Activated naive CD4-positive, alpha-beta T cell treated with anti-CD3 and anti-CD28 coated beads, Interleukin-2, amount 50 U/mL, for 72 hours (primary cell): ENCODE measurements around the gene NLK. TPM values are rescaled to one million over a fixed set of nuclear protein-coding genes. Genes with fewer than 3 reads are reported as not detected.
"Not testable (repeated sequence)": the region's sequence is repeated elsewhere in the genome, so short reads cannot be mapped to it uniquely, and the experiment has no call there.

Source experiments
- ATAC-seq, 2 donors: fragments of 150-1000 bp; cut with Tn5 transposase; 2 replicates each; pipeline ENCODE4 v1.10.0; 2021; ENCODE audit warnings: mild to moderate bottlenecking in 2 of 2, moderate library complexity in 2 of 2
- DNase-seq, 2 donors: peaks; one replicate each; pipeline ENCODE4 v3.0.0; 2021 to 2022; ENCODE audit warnings: low spot score in 2 of 2
- H3K27ac Mint-ChIP-seq, 2 donors: one replicate each; pipeline ENCODE4 v1.8.0; 2022; ENCODE audit warnings: mild to moderate bottlenecking in 2 of 2, mixed read lengths in 2 of 2
- H3K36me3 Mint-ChIP-seq, 2 donors: one replicate each; pipeline ENCODE4 v1.8.0; 2022; ENCODE audit warnings: mixed read lengths in 2 of 2
- H3K9me3 Mint-ChIP-seq, 2 donors: one replicate each; pipeline ENCODE4 v1.8.0; 2022; ENCODE audit warnings: mixed read lengths in 2 of 2
- total RNA-seq, 2 donors: library from RNA; stranded (reverse); gene quantifications; one replicate each; pipeline ENCODE4 v1.2.3, GENCODE V29; 2022

The NLK gene
- total RNA-seq, 2 donors from 2014 or later: 8.3 to 10.0 TPM

DNA sequence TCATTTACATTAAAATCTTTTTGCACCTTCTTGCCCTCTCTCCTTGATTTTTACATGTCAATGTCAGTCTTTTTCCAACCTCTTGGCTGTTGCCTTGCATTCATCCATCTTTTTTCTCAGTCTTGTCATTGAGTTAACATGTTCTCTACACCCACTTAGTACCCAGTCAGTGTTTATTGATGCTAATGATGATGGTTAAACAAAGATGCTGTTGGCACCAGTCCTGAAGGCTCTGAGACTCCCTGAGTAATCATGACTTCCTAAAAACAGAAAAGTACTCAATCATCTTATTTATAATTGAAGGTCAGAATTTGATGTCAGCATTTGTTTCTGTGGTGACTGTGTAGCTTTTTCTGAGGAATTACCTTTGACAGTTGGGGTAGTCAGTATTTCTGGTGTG, 104.5 kb downstream of the NLK start:
- Mint-ChIP-seq H3K9me3 (no peaks in the 10 kb centered on the region), H3K36me3 (no peaks in the 10 kb centered on the region), H3K27ac (no peak overlapping the region)
- ATAC-seq (no peak), DNase-seq (no peak)

DNA sequence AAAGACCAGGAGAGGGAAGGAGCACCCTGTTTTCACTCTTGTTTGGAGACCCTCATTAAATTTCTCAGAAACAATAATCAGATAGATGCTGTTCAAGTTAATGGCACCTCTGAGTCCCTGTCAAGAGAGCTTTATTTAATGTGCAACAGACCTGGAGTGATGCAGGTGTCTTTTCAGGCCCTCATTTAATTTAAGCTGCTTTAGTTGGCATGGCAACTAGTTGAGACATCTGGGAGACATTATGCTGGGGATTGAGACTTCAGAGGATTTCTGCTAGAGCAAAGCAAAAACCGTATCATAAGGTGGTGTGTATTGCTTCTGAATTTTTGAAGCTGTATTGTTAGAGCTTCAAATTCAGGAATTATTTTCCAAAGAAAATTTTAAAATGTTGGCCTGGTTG, 108.5 kb downstream of the NLK start:
- H3K36me3 Mint-ChIP-seq: no peaks in the 10 kb centered on the region
- ATAC-seq: no peak

DNA sequence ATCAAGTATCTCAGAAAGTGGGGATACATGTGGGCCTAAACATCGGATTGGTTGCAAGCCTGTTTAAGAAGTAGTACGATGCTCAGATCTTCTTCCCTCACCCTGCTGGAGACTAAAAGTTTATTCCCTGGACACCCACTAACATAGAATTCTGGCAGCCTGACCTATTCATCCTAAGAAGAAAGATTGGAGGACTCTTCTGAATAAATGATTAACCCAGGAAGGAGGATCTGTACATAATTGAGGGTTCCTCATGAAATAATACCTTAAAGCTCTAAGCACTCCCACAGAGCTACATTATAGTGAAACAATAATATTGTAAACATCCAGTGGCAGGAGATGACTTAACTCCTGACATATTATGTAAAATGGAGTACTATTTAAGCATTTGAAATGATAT, 111.7 kb downstream of the NLK start:
- Mint-ChIP-seq H3K9me3 (no peaks in the 10 kb centered on the region), H3K27ac (no peak overlapping the region), H3K36me3 (no peaks in the 10 kb centered on the region)
- no peak for DNase-seq
- ATAC-seq: no peak

More for the DNA sequence above, 108.5 kb downstream of the NLK start:
- Mint-ChIP-seq H3K27ac (no peak overlapping the region), H3K9me3 (no peaks in the 10 kb centered on the region)
- DNase-seq: no peak

DNA sequence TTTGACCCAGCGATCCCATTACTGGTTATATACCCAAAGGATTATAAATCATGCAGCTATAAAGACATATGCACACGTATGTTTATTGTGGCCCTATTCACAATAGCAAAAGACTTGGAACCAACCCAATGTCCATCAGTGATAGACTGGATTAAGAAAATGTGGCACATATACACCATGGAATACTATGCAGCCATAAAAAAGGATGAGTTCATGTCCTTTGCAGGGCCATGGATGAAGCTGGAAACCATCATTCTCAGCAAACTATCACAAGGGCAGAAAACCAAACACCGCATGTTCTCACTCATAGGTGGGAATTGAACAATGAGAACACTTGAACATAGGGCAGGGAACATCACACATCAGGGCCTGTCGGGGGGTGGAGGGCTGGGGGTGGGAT, 112.9 kb downstream of the NLK start:
- H3K27ac Mint-ChIP-seq, H3K9me3 Mint-ChIP-seq, DNase-seq, H3K36me3 Mint-ChIP-seq, ATAC-seq: not testable (repeated sequence)

DNA sequence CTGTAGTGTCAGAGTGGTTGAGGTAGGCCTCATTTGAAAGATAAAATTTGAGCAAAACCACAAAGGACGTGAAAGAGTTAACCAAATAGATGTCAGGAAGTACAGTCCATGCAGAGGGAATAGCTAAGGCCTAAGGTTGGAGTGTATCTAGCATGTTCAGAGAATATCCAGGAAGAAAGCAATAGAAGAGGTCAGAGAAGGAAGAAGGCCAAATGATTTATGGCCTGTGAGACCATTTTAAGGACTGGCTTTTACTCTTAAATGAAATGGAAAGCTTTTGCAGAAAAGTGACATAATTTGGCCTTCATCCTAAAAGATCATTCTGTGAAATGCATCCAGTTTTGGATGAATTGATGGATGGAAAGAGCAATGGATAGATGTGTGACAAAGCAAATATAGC, 116.5 kb downstream of the NLK start:
- no peaks in the 10 kb centered on the region for H3K9me3 Mint-ChIP-seq
- no peak overlapping the region for H3K27ac Mint-ChIP-seq
- H3K36me3 Mint-ChIP-seq: no peaks in the 10 kb centered on the region
- no peak for DNase-seq
- ATAC-seq: no peak

DNA sequence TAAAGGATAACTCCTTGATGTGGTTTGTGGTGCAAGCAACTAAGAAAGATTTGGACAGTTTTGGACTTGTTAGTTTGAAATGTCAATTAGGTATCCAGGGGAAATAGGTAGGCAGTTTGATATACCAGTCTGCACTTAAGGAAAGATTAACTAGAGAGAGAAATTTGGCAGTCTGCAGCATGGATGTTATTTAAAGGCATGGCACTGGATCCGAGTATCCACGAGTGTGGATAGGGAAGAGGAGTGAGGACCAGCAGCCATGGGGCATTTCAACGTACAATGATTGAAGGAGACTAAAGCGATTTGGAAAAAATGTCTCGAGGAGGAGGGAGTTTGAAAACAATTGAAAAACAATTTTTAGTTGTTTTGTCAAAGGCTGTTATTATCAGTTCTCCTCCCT, 117.4 kb downstream of the NLK start:
- no peak for ATAC-seq
- no peak overlapping the region for H3K27ac Mint-ChIP-seq
- DNase-seq: no peak
- H3K36me3 Mint-ChIP-seq: no peaks in the 10 kb centered on the region
- no peaks in the 10 kb centered on the region for H3K9me3 Mint-ChIP-seq

DNA sequence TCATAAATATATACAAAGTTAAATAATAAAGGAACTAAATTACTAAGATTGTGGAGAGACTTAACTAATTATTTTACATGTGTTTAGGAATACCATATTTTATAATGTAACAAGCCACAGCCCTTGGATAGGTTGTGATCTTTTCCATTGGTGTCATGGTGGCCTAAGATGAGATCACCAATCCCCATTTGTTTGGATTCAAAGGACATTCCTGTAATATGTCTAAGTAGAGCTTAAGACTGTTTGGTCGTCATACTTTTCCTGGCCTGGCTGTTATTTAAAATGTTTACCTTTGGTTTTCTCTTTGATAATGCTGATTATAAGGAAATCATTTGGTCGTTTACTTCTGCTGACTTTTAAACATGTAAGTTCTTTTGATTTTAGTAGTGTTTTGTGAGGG, 118.1 kb downstream of the NLK start:
- no peak for ATAC-seq
- H3K9me3 Mint-ChIP-seq: no peaks in the 10 kb centered on the region
- DNase-seq: no peak
- no peaks in the 10 kb centered on the region for H3K36me3 Mint-ChIP-seq
- no peak overlapping the region for H3K27ac Mint-ChIP-seq

DNA sequence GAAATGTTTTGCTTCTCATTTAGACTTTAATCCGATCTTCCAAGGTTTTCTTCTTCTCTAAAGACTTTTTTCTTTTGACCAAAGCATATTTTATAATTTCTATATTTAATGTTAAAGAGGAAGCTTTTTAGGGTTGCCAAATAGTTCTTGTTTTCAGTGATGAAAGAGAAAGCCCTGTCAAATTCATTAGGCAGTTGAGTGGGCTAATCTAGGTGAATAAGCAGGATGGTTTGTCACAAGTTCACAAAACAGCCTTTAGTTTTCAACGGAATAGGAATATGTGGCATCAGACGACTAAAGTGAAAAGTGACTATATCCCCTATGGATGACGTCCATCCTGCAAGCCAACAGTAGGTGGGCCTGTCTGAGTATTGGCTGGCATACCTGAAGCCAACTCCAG, 118.8 kb downstream of the NLK start:
- no peaks in the 10 kb centered on the region for H3K36me3 Mint-ChIP-seq
- no peaks in the 10 kb centered on the region for H3K9me3 Mint-ChIP-seq
- ATAC-seq: no peak
- H3K27ac Mint-ChIP-seq: no peak overlapping the region
- DNase-seq: no peak

DNA sequence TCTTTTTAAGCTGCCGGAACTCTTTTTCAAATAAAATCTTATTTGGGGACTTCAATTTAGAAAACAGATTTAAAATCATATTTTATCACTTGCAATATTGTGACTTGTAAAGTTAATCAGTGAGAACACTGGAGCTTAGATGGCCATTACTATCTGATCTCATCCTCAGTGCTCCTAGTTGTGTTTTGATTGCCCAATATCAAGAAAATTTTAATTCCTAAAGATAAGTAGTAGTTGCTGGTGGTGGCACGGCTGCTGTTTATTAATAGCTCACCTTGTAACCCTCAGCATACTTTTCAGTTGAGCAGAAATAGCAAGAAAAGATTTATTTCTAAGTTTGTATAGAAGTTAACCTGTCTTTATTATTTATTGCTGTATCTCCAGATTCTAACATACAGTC, 124.0 kb downstream of the NLK start:
- DNase-seq (no peak), ATAC-seq (no peak)
- Mint-ChIP-seq H3K9me3 (no peaks in the 10 kb centered on the region), H3K36me3 (peaks cover 0 to 5% of the 10 kb centered on the region in 2 donors), H3K27ac (no peak overlapping the region)

DNA sequence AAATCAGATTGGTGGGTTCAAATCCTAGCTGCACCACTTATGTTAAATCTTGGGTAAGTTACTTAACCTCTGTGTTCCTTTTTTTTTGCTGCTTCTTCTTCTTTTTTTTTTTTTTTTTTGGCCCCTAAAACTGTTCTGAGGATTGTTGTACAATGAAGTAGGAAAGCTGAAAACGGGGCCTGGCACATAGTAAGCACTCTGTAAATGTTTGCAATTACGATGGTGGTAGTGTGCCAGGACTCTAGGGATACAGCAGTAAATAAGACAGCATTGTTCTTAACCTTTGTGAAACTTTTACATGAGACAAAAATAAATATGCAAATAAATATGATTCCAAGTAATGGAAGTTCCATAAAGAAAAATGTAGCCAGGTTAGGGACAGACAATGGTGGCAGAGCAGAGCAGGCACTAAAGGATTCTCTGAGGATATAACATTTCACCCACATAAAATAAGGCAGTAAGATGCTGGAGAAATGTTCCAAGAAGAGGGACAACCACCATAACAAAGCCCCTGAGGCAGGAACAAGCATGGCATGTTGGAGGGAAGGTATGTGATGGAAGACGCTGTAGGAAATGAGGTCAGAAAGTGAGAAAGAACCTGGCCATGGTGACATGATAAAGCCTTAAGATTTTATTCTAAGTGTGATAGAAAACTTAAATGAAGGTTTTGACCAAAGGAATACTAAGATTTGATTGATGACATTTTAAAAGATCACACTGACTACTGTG, 127.3 kb downstream of the NLK start:
- H3K27ac Mint-ChIP-seq: no peak overlapping the region
- peaks cover 0 to 15% of the 10 kb centered on the region in 2 donors for H3K36me3 Mint-ChIP-seq
- DNase-seq (no peak), ATAC-seq (no peak)
- no peaks in the 10 kb centered on the region for H3K9me3 Mint-ChIP-seq

DNA sequence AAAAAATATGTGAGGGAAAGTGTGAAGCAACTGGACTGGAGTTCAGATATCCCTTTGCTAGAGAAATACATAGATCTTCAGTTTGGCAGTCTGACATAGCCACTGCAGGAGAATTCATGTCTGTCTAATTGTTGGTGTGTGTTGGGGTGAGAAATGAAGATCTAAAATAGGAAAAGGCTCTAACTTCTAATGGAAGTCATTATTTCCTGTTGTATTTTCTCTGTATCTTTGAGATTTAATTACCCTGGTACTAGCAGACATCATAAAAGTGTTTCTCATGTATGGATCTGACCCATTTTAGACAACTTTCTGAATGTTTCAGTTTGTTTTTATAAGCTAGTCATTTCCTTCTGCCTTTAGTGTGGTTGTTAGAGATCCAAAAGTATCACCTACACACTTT, 128.3 kb downstream of the NLK start:
- Mint-ChIP-seq H3K9me3 (no peaks in the 10 kb centered on the region), H3K27ac (no peak overlapping the region), H3K36me3 (peaks cover 0 to 15% of the 10 kb centered on the region in 2 donors)
- no peak for ATAC-seq
- DNase-seq: no peak

DNA sequence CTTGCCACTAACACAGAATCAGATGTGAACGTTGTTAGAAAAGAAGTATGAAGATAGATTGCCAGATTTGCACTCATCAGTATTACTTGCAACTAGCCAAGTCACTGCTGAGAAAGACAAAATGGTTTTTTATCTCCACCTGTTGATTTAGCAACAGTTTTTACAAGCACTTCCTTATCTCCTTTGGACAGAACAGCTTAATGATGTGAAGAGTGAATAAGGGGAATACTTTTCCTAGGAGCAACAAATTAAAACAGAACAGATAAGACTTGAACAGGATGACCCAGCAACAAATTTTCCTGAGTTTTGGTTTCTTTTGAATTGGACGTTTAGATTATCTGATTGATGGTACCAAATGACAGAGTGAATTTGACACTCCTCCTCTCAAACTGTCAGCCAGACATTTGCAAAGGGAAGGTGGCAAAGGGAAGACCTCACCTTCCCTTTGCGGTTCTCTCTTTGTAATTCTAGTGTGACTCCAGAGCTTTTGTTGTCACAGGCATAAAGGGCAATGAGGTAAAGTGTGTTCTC, 130.6 kb downstream of the NLK start:
- ATAC-seq (no peak), DNase-seq (no peak)
- no peak overlapping the region for H3K27ac Mint-ChIP-seq
- no peaks in the 10 kb centered on the region for H3K9me3 Mint-ChIP-seq
- H3K36me3 Mint-ChIP-seq: peaks cover 0 to 15% of the 10 kb centered on the region in 2 donors

DNA sequence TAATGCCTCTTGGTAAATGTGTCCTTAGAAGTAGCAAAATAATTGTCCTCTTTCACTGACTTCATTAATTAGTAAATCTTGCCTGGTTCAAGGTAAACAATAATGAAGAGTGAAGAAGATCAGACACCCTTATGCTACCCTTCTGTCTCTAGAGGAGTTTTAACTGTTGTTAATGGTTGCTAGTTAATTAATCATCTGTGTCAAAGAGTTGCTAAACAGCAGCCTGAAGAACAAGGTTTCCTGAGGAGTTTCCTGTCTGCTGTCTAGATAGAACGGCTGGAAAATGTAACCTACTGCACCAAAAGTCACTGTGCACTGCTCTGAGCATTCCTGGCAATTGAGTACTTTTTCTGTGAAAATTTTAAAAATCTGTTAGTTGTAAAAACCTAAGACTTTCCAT, 131.3 kb downstream of the NLK start:
- ATAC-seq (no peak), DNase-seq (no peak)
- Mint-ChIP-seq H3K27ac (peak overlapping the region in 1 of 2 donors; percentile 44), H3K9me3 (no peaks in the 10 kb centered on the region), H3K36me3 (peaks cover 0 to 10% of the 10 kb centered on the region in 2 donors)

DNA sequence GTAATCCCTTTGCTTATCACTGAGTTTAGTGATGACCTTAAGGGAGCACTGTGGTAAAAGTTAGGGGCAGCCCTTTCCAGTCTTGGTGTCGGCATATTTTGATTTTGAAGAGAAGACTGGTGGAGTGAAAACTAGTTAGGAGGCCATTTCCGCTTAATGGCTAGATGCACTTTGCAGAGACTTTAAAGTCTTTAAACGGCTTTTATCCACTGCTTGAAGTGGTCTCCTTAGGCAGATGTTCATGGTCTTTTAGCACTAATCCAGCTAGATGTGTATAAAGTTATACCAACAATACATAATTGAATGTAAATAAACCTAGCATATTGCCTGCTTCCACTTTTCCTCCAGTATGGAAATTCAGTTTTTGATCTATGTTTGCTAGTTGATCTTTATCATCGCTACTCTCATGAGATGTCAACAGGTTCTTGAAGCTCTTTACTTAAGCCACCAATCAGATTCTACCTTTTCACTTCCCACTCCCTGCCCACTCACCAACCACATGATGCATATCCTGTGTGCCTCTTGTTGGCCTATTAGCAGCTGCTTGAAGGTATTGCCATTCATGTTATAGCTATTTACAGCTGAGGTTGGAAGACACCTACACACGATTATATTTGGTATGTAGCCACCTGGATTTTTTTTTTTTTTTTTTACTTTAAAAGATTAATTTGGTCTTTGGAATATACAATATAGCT, 132.0 kb downstream of the NLK start:
- Mint-ChIP-seq H3K9me3 (no peaks in the 10 kb centered on the region), H3K36me3 (peaks cover 0 to 10% of the 10 kb centered on the region in 2 donors), H3K27ac (no peak overlapping the region)
- ATAC-seq (peak; percentile 24 to 63), DNase-seq (no peak)

DNA sequence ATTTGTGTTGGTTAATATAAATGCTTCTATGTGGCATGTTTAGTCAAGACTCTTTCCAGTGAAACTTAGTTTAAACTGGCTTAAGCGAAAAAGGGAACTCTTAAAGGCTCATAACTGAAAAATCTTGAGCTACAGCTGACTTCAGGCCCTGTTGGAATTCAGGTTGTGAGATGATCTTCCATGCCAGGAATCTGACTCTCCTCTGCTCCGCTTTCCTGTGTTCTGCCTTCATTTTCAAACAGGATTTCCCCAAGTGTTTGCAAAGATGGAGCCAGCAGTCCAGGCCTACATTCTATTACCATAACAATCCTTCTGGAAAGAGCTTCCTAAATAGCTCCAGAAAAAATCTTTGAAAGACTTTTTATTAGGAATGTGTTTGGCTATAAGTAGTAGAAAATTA, 134.9 kb downstream of the NLK start:
- DNase-seq (no peak), ATAC-seq (no peak)
- Mint-ChIP-seq H3K36me3 (peaks cover 0 to 10% of the 10 kb centered on the region in 2 donors), H3K9me3 (no peaks in the 10 kb centered on the region), H3K27ac (no peak overlapping the region)

DNA sequence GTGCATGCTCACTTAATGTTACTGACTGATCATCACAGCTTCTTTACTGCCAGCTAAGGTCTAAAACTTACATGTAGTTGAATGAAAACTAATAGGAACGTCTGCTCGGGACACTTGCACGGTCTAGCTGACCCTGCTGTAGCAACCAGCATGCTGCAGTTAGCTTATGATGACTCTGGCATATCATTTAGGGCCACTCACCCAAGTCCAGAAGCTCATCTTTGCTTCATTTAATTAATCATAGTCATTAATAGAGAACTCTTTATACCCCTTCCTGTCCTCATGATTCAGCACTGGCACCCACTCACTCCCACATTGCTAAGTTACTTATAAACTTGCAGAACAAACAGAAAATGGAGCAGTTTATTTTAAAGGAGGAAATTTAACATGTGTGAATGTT, 136.3 kb downstream of the NLK start:
- ATAC-seq (no peak), DNase-seq (no peak)
- Mint-ChIP-seq H3K9me3 (no peaks in the 10 kb centered on the region), H3K27ac (no peak overlapping the region), H3K36me3 (no peaks in the 10 kb centered on the region)

DNA sequence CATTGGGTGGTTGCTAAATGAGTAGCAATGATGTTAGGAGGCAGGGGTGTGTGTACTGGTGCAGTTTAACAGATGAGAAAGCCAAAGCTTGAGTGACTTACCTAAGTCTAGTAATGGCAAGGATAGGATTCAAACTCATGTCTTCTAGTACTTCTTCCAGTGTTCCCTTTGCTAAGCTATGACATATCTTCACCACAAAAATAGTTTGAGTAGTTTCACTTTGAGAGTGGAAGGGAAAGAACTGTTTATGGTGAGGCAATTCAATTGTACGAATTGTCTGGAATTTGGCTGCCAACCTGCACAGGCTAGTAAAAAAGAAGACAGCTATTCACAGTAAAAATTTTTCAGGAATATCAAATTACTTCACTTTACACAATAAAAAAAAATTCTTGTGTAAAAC, 138.0 kb downstream of the NLK start:
- Mint-ChIP-seq H3K36me3 (peaks cover 0 to 3% of the 10 kb centered on the region in 2 donors), H3K27ac (peak overlapping the region in 1 of 2 donors; percentile 2), H3K9me3 (no peaks in the 10 kb centered on the region)
- DNase-seq: no peak
- ATAC-seq: peak in 1 of 2 donors; percentile 60

DNA sequence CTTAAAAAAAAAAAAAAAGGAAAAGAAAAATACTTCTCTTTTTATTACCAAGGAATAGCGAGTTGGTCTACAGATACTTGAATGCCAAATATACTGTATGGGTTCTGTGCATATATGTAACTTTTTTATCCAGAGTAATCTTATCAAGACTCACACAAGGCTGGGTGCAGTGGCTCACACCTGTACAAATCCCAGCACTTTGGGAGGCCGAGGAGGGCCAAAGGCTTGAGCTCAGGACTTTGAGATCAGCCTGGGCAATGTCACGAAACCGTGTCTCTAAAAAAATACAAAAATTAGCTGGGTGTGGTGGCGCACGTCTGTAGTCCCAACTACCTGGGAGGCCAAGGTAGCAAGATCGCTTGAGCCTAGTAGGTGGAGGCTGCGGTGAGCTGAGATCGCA, 139.1 kb downstream of the NLK start:
- DNase-seq: no peak
- H3K36me3 Mint-ChIP-seq: peaks cover 8 to 15% of the 10 kb centered on the region in 2 donors
- H3K27ac Mint-ChIP-seq: no peak overlapping the region
- ATAC-seq: no peak
- H3K9me3 Mint-ChIP-seq: no peaks in the 10 kb centered on the region
